GM18909 (cell line): ENCODE results near the gene HDAC4.
"Not testable (repeated sequence)": the region's sequence is repeated elsewhere in the genome, so short reads cannot be mapped to it uniquely, and the experiment has no call there.

Experiments used
- ATAC-seq: cut with Tn5 transposase; IDR thresholded peaks from one replicate; pipeline ENCODE4 v1.9.1; 2021; ENCODE audit warnings: mild to moderate bottlenecking; ENCODE audit not compliant: unreplicated experiment, poor library complexity

The HDAC4 gene

GRCh38 chr2:239070466-239070865, 330.4 kb downstream of the HDAC4 start:
- ATAC-seq = no peak

DNA sequence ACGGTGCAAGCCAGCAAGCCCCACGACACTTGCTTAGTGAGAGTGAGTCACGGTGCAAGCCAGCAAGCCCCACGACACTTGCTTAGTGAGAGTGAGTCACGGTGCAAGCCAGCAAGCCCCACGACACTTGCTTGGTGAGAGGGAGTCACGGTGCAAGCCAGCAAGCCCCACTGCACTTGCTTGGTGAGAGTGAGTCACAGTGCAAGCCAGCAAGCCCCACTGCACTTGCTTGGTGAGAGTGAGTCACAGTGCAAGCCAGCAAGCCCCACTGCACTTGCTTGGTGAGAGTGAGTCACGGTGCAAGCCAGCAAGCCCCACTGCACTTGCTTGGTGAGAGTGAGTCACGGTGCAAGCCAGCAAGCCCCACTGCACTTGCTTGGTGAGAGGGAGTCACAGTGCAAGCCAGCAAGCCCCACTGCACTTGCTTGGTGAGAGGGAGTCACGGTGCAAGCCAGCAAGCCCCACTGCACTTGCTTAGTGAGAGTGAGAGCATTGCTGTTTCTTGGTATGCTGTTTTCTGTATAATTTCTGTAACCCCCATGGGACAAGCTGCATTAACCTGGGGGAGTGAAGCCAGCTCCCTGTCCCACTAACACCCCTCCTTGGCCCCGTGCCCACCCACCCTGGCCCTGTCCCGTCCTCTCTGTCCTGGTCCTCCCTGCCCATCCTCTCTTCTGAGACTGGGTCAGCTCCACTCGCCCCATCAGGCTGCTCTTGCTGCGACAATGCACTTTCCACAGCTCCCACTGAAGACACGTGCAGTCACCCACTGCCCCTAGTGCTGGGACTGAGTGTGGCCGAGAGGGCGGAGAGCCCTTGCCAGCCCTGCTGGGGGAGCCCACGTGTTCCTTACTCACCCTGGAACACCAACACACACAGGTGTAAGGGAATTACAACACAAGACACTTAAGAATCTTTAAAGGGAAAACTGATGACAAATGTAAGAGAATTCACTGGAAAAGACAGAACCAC, 331.2 kb downstream of the HDAC4 start:
- ATAC-seq = not testable (repeated sequence)

- no peak for ATAC-seq
Measured at GRCh38 chr2:239068411-239068810, 332.4 kb downstream of the HDAC4 start.

DNA sequence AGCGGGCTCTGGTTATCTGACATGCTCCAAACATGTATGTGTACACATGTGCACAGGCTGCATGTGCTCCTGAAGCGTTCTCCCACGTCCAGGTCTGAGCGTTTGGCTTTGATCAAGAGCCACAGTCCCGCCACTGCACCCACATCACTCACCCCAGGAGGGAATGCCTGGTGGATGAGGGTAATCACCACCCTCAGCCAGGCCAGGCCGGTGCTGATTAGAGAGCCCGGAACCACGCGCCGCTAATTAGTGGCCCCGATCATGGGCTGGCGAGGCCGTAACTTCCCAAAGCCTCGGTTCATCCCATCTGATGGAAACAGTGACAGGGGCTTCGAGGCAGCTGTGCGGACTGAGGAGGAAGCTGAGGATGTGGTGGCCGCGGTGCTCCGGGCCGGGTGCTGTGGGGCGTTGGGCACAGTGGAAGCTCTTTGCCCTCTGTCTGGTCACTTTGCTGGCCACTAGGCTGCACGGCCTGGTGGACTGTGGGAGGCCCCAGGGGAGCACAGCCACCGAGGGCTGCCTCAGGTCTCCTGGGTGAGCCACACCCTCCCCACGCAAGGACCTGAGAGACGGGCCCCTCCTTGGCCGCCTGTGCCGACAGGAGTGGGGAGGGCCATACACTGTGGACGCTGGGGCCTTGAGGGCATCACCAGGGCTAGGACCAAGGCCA, 333.5 kb downstream of the HDAC4 start:
- no peak for ATAC-seq

DNA sequence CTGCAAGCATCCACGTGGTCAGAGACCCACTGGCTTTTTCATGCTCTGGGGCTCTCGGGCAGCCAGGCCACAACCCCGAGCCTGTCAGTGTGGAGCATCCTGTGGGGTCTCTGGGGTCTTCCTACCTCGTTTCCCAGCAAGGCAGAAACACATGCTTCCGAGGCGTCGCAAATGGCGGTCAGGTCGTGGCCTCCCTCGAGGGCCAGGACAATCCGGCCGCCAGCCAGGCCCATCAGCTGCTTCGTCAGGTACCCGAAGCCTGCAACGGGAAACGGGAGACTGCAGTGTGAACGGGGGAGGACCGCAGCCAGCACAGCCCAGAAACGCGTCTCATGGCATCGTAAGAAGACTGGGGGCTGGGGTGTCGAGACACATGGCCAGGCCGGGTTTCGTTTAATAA, 334.2 kb downstream of the HDAC4 start:
- no peak for ATAC-seq

GRCh38 chr2:239065962-239066361, 334.9 kb downstream of the HDAC4 start:
- ATAC-seq = no peak

DNA sequence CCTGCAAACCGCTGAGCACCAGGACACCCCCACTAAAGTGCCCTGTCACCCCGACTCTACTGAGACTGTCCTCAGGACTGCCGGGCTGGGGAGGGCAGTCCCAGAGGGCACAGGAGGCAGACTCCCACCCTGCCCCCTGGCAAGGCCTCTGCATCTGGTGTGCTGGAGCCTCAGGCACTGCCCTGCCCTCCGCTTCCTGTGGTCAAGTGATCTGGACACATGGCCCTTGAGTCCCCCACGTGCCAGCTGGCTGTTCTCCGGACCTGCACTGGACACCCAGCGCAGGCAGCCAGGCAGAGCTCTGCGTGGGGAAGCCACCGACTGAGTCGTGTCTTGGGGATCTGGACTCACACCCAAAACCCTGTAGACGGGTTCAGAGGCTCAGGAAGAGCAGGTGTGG, 335.3 kb downstream of the HDAC4 start:
- no peak for ATAC-seq

GRCh38 chr2:239064891-239065290, 335.9 kb downstream of the HDAC4 start:
- ATAC-seq = no peak

DNA sequence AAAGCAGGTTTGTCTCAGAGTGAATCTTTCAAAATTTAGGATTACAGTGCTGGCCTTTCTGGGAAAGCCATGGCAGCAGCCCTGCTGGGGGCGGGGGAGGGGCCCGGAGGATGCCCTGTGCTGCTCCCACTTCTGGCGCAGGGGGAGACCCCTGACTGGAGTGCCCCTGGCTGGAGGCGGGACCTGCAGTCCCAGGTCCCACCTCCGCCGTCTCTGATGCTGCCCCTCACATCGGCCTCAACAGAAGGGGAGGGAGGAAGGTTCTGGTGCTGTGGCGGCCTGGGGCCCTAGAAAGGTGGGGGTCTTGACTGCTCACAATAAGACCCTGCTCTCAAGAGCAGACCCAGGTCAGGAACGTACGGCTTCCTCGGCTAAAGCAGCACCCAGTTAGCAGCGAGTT, 336.6 kb downstream of the HDAC4 start:
- no peak for ATAC-seq

DNA sequence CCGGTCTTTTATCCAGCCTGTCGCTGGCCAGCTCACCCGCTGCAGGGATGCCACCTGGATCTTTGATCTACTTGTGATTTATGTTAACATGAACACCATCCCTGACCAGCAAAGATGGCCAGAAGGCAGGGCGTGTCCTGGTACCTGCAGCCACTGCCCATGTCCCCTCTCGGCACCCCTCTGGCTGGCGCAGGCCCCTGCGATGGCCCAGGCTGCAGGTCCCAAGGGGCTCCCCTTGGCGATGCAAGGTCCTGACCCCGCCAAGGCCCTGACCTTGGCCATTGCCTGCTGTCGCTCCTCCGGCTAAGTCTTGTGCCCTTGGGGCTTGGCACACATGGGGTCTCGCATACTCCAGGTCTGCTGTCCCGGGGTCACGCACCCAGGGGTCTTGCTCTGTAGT, 338.1 kb downstream of the HDAC4 start:
- no peak for ATAC-seq

- no peak for ATAC-seq
Measured at GRCh38 chr2:239061824-239062570, 338.8 kb downstream of the HDAC4 start.

DNA sequence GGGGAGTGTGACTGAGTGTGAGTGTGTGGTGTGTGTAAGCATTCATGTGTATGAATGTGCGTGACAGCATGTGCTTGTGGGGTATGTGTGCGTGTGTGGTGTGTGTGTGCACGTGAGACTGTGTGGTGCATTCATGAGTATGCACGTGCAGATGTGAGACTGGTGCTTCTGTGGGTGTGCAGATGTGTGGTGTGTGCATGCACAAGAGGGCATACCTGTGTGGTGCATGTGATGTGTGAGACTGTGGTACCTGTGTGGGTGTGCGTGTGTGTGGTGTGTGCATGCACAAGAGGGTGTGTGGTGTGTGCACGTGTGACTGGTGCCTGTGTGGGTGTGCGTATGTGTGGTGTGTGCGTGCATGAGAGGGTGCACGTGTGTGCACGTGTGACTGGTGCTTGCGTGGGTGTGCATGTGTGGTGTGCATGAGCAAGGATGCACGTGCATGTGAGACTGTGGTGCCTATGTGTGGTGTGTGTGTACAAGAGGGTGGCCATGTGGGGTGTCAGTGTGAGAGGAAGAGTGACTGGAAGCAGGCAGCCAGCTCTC, 339.6 kb downstream of the HDAC4 start:
- no peak for ATAC-seq

GRCh38 chr2:239060676-239061075, 340.1 kb downstream of the HDAC4 start:
- ATAC-seq = no peak

- ATAC-seq = no peak
Measured at GRCh38 chr2:239059854-239060253, 341.0 kb downstream of the HDAC4 start.

GRCh38 chr2:239058766-239059165, 342.1 kb downstream of the HDAC4 start:
- no peak for ATAC-seq

DNA sequence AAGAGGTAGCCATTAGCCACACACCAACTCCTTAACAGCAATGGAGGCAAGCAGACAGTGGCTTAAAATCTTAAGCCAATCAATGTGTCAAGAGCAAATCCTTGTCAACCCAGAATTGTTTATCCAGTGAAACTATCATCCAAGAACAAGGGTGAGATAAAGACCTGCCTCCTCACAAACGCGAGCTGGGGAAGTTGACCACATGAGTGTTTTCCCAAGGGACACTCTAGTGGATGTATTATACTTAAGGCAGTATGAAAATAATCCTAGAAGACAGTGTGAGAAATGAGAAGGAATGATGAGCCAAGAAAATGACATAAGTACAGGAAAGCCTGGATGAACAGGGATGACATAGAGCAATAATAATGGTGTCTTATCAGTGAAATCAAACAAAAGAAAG, 343.3 kb downstream of the HDAC4 start:
- ATAC-seq = no peak

DNA sequence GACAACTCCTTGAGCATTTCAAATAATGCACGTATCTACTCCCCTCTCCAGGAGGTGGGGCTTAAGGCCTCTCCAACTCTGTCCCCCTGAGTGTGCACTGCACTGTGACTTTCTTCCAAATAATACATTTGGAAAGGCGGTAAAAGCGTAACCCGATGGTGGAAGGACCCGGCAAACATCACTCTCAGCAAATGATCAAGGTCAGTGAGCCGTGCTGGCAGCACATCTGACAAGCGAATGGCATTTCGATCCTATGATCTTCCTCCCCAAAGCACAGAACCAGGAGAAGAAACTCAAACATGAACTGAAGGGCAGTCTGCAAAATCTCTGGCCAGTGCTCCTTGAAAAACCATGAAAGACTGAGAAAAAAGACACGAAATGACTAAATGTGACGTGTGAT, 344.2 kb downstream of the HDAC4 start:
- no peak for ATAC-seq

DNA sequence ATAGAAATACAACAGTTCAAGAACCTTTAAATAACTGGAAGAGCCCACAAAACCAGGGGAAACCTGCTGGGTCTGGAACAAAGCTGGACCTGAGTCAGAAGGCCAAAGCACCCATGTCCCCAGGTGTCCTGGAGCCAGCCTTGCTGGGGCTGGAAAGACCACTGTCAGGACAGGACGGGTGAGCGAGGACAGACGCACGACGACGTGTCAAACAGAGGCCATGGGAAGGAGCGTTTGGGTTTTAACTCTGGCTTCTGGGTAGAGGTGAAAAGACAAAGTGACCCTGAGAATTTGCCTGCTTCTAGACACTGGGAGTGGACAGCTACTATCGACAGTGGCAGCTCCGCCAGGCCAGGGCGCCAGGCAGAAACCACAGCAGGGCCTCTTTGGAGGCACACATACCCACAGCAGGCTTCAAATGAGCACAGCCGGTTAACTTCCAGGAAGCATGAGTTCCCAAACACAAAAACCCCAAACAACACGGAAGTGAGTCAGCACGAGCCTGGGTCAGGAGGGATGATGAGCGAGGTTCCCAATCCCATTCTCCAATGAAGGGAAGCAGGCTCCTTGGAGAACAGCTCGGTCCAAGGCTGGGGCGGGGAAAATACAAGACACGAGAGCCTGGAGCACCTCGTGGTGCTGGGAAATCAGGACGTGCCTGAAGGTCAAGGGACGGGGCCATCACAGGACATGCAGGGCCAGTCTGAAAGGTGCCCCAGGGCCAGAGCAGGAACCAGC, 344.9 kb downstream of the HDAC4 start:
- no peak for ATAC-seq

GRCh38 chr2:239054921-239055320, 345.9 kb downstream of the HDAC4 start:
- ATAC-seq = no peak
